ENCODE measurements around the gene SLC12A7.
"Not testable (repeated sequence)": the region's sequence is repeated elsewhere in the genome, so short reads cannot be mapped to it uniquely, and the experiment has no call there.

The SLC12A7 gene

GRCh38 chr5:1026700-1027621 lies 84.9 kb downstream of the SLC12A7 start:
- Histone ChIP-seq H3K27ac (no peak overlapping the region), H3K27me3 (replicated peaks) (no peaks in the 10 kb centered on the region), H3K4me3 (ENCODE audit: low read depth, low read length) (no peak overlapping the region), H3K36me3 (replicated peaks) (no peaks in the 10 kb centered on the region)
- in situ Hi-C loops (cut with HindIII; ENCODE audit: low pct_ligation_motif_present, low sequenced_read_pairs), result no loop called here
- TF ChIP-seq CTCF (IDR thresholded peaks at IDR 0.05; ENCODE audit: low read depth, low read length, missing control alignments), result no peak
- DNase-seq, result no peak

GRCh38 chr5:1021969-1022336 lies 89.9 kb downstream of the SLC12A7 start:
- H3K27ac ChIP-seq; H3K27me3 ChIP-seq (replicated peaks); H3K36me3 ChIP-seq (replicated peaks); H3K4me3 ChIP-seq (ENCODE audit: low read depth, low read length); in situ Hi-C loops (cut with HindIII; ENCODE audit: low pct_ligation_motif_present, low sequenced_read_pairs); DNase-seq: not testable (repeated sequence)

- in situ Hi-C loops (cut with HindIII; ENCODE audit: low pct_ligation_motif_present, low sequenced_read_pairs), result no loop called here
- Histone ChIP-seq H3K36me3 (replicated peaks) (no peaks in the 10 kb centered on the region), H3K27ac (no peak overlapping the region), H3K4me3 (ENCODE audit: low read depth, low read length) (no peak overlapping the region), H3K27me3 (replicated peaks) (peaks cover 5% of the 10 kb centered on the region)
- DNase-seq, result no peak
- no peak for TF ChIP-seq CTCF (IDR thresholded peaks at IDR 0.05; ENCODE audit: low read depth, low read length, missing control alignments)
These were observed 90.5 kb downstream of the SLC12A7 start for GRCh38 chr5:1021136-1021968.

- Histone ChIP-seq H3K36me3 (replicated peaks) (no peaks in the 10 kb centered on the region), H3K4me3 (ENCODE audit: low read depth, low read length) (no peak overlapping the region), H3K27me3 (replicated peaks) (peaks cover 8% of the 10 kb centered on the region), H3K27ac (no peak overlapping the region)
- TF ChIP-seq CTCF (IDR thresholded peaks at IDR 0.05; ENCODE audit: low read depth, low read length, missing control alignments), result no peak
- no peak for DNase-seq
- in situ Hi-C loops (cut with HindIII; ENCODE audit: low pct_ligation_motif_present, low sequenced_read_pairs), result no loop called here
These were observed 91.4 kb downstream of the SLC12A7 start for GRCh38 chr5:1020452-1020961.

GRCh38 chr5:1019001-1019905 lies 92.6 kb downstream of the SLC12A7 start:
- Histone ChIP-seq H3K36me3 (replicated peaks) (no peaks in the 10 kb centered on the region), H3K4me3 (ENCODE audit: low read depth, low read length) (no peak overlapping the region), H3K27ac (no peak overlapping the region), H3K27me3 (replicated peaks) (peaks cover 8% of the 10 kb centered on the region)
- in situ Hi-C loops (cut with HindIII; ENCODE audit: low pct_ligation_motif_present, low sequenced_read_pairs), result no loop called here
- no peak for DNase-seq
- no peak for TF ChIP-seq CTCF (IDR thresholded peaks at IDR 0.05; ENCODE audit: low read depth, low read length, missing control alignments)

All from brain microvascular endothelial cell (primary cell).